A549 (cell line): Measurements from ENCODE around the gene ZNF593OS. TPM values are rescaled to one million over a fixed set of nuclear protein-coding genes. Genes with fewer than 3 reads are reported as not detected.

Source experiments
- ATAC-seq, 2 experiments: fragments of 200-7000 bp in 1 of 2; fragments of >200 bp in 1 of 2; cut with Nextera tagmentation in 1 of 2; cut with Tn5 transposase in 1 of 2; 3 replicates each; pipeline versions ENCODE4 v1.8.0 to v1.9.1; 2018 to 2020; ENCODE audit warnings: mild to moderate bottlenecking in 1 of 2, moderate library complexity in 1 of 2
- CTCF ChIA-PET: fragments of 300-600 bp; sonication (Branson Sonifier 250); formaldehyde crosslinking; extraction: SDS; loops from one replicate; lab custom pipeline; 2021; ENCODE audit warnings: antibody characterized with exemption, inconsistent platforms; lab: Yijun Ruan, JAX
- POLR2A ChIA-PET: fragments of 350-600 bp; formaldehyde crosslinking; extraction: SDS; loops from one replicate; lab custom pipeline; 2021; ENCODE audit warnings: antibody characterized with exemption, inconsistent platforms; lab: Yijun Ruan, JAX
- DNase-seq, 2 experiments: peaks; one replicate each; pipeline versions ENCODE4 v3.0.0 to v3.0.0-alpha.2; 2011 to 2016; ENCODE audit warnings: low read depth in 1 of 2, low spot score in 1 of 2
- FAIRE-seq: peaks from 2 replicates; lab custom pipeline; 2011; peaks lifted over from hg19 to GRCh38; lab: Jason Lieb, UNC
- H3K27ac ChIP-seq, 2 experiments: fragments of >200 bp; sonication (Bioruptor Twin); formaldehyde crosslinking; 3 replicates each; pipeline ENCODE4 v1.5.1; 2016 to 2017
- H3K4me1 ChIP-seq: fragments of >200 bp; sonication (Bioruptor Twin); formaldehyde crosslinking; 3 replicates; pipeline ENCODE4 v1.6.1; 2016
- H3K4me2 ChIP-seq: fragments of >200 bp; sonication (Bioruptor Twin); formaldehyde crosslinking; 3 replicates; pipeline ENCODE4 v1.6.1; 2016
- H3K4me3 ChIP-seq: fragments of >200 bp; sonication (Bioruptor Twin); formaldehyde crosslinking; 3 replicates; pipeline ENCODE4 v1.5.1; 2016
- H3K9me3 ChIP-seq: fragments of >200 bp; sonication (Bioruptor Twin); formaldehyde crosslinking; 3 replicates; pipeline ENCODE4 v1.6.1; 2016
- ATOH8 ChIP-seq: fragments of 250-450 bp; sonication (Bioruptor Pico); IDR thresholded peaks from 2 replicates; pipeline ENCODE4 v1.5.0; 2020; ENCODE audit warnings: low read depth, mild to moderate bottlenecking, moderate library complexity
- CHD2 ChIP-seq: fragments of 150-350 bp; IDR thresholded peaks from 2 replicates; pipeline ENCODE4 v1.6.1; 2014; ENCODE audit warnings: low read length; ENCODE audit not compliant: partially characterized antibody
- CHD4 ChIP-seq: fragments of 200-600 bp; sonication (generic); IDR thresholded peaks from 2 replicates; pipeline ENCODE4 v1.6.1; 2016; ENCODE audit warnings: antibody characterized with exemption, mild to moderate bottlenecking, borderline replicate concordance
- EHMT2 ChIP-seq: fragments of 200-600 bp; sonication (generic); IDR thresholded peaks from 2 replicates; pipeline ENCODE4 v1.6.1; 2016; ENCODE audit warnings: antibody characterized with exemption, low read depth, mild to moderate bottlenecking, moderate library complexity
- ESRRA ChIP-seq: fragments of 150-350 bp; IDR thresholded peaks from 2 replicates; pipeline ENCODE4 v1.6.1; 2014; ENCODE audit warnings: mild to moderate bottlenecking, low read length, borderline replicate concordance
- FOSB ChIP-seq: fragments of 250-450 bp; sonication (Bioruptor Pico); IDR thresholded peaks from 2 replicates; pipeline ENCODE4 v1.5.0; 2020; ENCODE audit warnings: mild to moderate bottlenecking, moderate library complexity
- FOSL2 ChIP-seq, 2 experiments: fragments of 450-650 bp in 1 of 2; fragments of >200 bp in 1 of 2; sonication (Bioruptor Twin) in 1 of 2; formaldehyde crosslinking; IDR thresholded peaks; 2 replicates each; pipeline versions ENCODE4 v1.5.0 to v1.6.1; 2016 to 2020; ENCODE audit warnings: mild to moderate bottlenecking in 1 of 2, moderate library complexity in 1 of 2
- HDAC2 ChIP-seq: fragments of 200-600 bp; sonication (generic); IDR thresholded peaks from 2 replicates; pipeline ENCODE4 v1.6.1; 2016
- HOXB5 ChIP-seq: fragments of 250-450 bp; sonication (Bioruptor Pico); IDR thresholded peaks from 2 replicates; pipeline ENCODE4 v1.5.0; 2020; ENCODE audit warnings: mild to moderate bottlenecking, moderate library complexity
- MAX ChIP-seq: IDR thresholded peaks from 2 replicates; pipeline ENCODE4 v1.6.1; 2012
- NFE2L2 ChIP-seq: fragments of 150-350 bp; conservative IDR thresholded peaks from 2 replicates; pipeline ENCODE4 v1.6.1; 2014; ENCODE audit warnings: low read length
- NPAS2 ChIP-seq: fragments of 250-450 bp; sonication (Bioruptor Pico); IDR thresholded peaks from 2 replicates; pipeline ENCODE4 v1.8.0; 2022; ENCODE audit warnings: mild to moderate bottlenecking, moderate library complexity, borderline replicate concordance
- PHF8 ChIP-seq: fragments of 200-600 bp; sonication (generic); IDR thresholded peaks from 2 replicates; pipeline ENCODE4 v1.6.1; 2016; ENCODE audit warnings: low read depth, mild to moderate bottlenecking, antibody characterized with exemption, moderate library complexity, borderline replicate concordance
- RAD21 ChIP-seq, 2 experiments: fragments of >200 bp in 1 of 2; sonication (Bioruptor Twin) in 1 of 2; formaldehyde crosslinking in 1 of 2; IDR thresholded peaks in 1 of 2; conservative IDR thresholded peaks in 1 of 2; 2 replicates in 1 of 2; 3 replicates in 1 of 2; pipeline ENCODE4 v1.6.1; 2012 to 2018; ENCODE audit warnings: inconsistent platforms in 1 of 2
- RCOR1 ChIP-seq: fragments of 150-350 bp; IDR thresholded peaks from 2 replicates; pipeline ENCODE4 v1.6.1; 2014; ENCODE audit warnings: antibody characterized with exemption, low read length, low read depth
- ZSCAN20 ChIP-seq: fragments of 250-450 bp; sonication (Bioruptor Pico); IDR thresholded peaks from 2 replicates; pipeline ENCODE4 v1.8.0; 2022; ENCODE audit warnings: mild to moderate bottlenecking, moderate library complexity
- WGBS: methylation state at CpG from one replicate; pipeline ENCODE4 v1.1.6; 2017; ENCODE audit errors: missing lambda C conversion rate; 5-methylcytosine and 5-hydroxymethylcytosine counted together
- polyA plus RNA-seq, 4 experiments: library from polyadenylated mRNA; depleted of rRNA in 3 of 4; stranded (reverse); fragments of >200 nt; fragmentation: RNase III in 1 of 4; extraction: RNeasy Plus Mini Kit Qiagen cat#74134 plus additional on column Dnase treatment in 1 of 4; gene quantifications; 2 replicates in 3 of 4; 3 replicates in 1 of 4; pipeline ENCODE4 v1.2.3, GENCODE V29; 2011 to 2017

The ZNF593OS gene
- polyA plus RNA-seq, 2 of the 4 experiments (the other 2 are of a cell fraction) = not detected

GRCh38 chr1:26191739-26192138 lies 20.1 kb upstream of the ZNF593OS start:
- CTCF ChIA-PET = interaction anchor here (0.7 to 0.9 kb wide), 2 partner anchors 12 to 42 kb away, joined by 3 read pairs; partner anchors contain the start of gene CEP85
- ATAC-seq (no peak), DNase-seq (no peak), FAIRE-seq (no peak)
- Histone ChIP-seq H3K4me2 (no peak overlapping the region), H3K4me1 (no peaks in the 10 kb centered on the region), H3K27ac (no peak overlapping the region), H3K9me3 (no peaks in the 10 kb centered on the region), H3K4me3 (no peak overlapping the region)
- TF ChIP-seq NFE2L2 (no peak), ESRRA (no peak), ATOH8 (CRISPR knock-in tag) (no peak), EHMT2 (no peak), FOSL2 (IDR thresholded peaks at IDR 0.05) (no peak), FOSL2 (CRISPR knock-in tag; IDR thresholded peaks at IDR 0.05) (no peak), HDAC2 (no peak), RCOR1 (no peak), NPAS2 (CRISPR knock-in tag) (no peak), PHF8 (no peak), HOXB5 (CRISPR knock-in tag) (no peak), RAD21 (conservative IDR thresholded peaks at IDR 0.05 in 1 of 2, IDR thresholded peaks at IDR 0.05 in 1 of 2) (no peak), MAX (no peak), CHD2 (no peak), FOSB (CRISPR knock-in tag) (no peak)
- POLR2A ChIA-PET = no interaction called here
- 79% methylated on average over 1 of the region's 3 CpGs for WGBS

- no peak for FAIRE-seq
- peak; percentile 62 to 81; a peak in 5 of 6 replicates for ATAC-seq
- Histone ChIP-seq H3K4me3 (no peak within 1 kb of the TSS), H3K27ac (no peak within 1 kb of the TSS), H3K9me3 (no peaks in the 10 kb centered on the region), H3K4me2 (no peak within 1 kb of the TSS), H3K4me1 (no peaks in the 10 kb centered on the region)
- peak; percentile 44 to 57 for DNase-seq
- ChIA-PET POLR2A (no interaction called here), CTCF (interaction anchor here (0.7 to 3.2 kb wide), 7 partner anchors 14 to 201 kb away, joined by 3 to 15 read pairs (median 3); partner anchors contain the start of genes CEP85 and ZNF593)
- TF ChIP-seq MAX (no peak), RAD21 (conservative IDR thresholded peaks at IDR 0.05 in 1 of 2, IDR thresholded peaks at IDR 0.05 in 1 of 2) (peak in 1 of 2 experiments; percentile 31; a peak in 1 of 5 replicates)
- 55% methylated on average over 12 of the region's 16 CpGs for WGBS
Measured at GRCh38 chr1:26190373-26190987, 18.8 kb upstream of the ZNF593OS start, which contains the start of gene CATSPER4. TSS of gene CATSPER4 (plus strand) at chr1:26190602. CDS start at chr1:26190628, 26 bp downstream.

GRCh38 chr1:26189751-26190275 lies 18.2 kb upstream of the ZNF593OS start:
- POLR2A ChIA-PET = no interaction called here
- CTCF ChIA-PET = interaction anchor here (0.7 to 3.2 kb wide), 7 partner anchors 8 to 201 kb away, joined by 3 to 15 read pairs (median 4); partner anchors contain the start of genes CEP85 and ZNF593
- DNase-seq (no peak), FAIRE-seq (no peak), ATAC-seq (peak in 1 of 2 experiments; percentile 24; a peak in 1 of 6 replicates)
- no peak overlapping the region for H3K4me3 ChIP-seq
- no peaks in the 10 kb centered on the region for H3K9me3 ChIP-seq
- WGBS = 75% methylated on average over 6 of the region's 7 CpGs
- no peak overlapping the region for H3K27ac ChIP-seq
- no peak for TF ChIP-seq CHD4
- TF ChIP-seq HOXB5 (CRISPR knock-in tag) = no peak
- TF ChIP-seq RAD21 (conservative IDR thresholded peaks at IDR 0.05 in 1 of 2, IDR thresholded peaks at IDR 0.05 in 1 of 2) = no peak
- TF ChIP-seq ZSCAN20 = no peak
- no peaks in the 10 kb centered on the region for H3K4me1 ChIP-seq
- H3K4me2 ChIP-seq = no peak overlapping the region
